ENCODE results near the gene KCTD2. TPM values are rescaled to one million over a fixed set of nuclear protein-coding genes. Genes with fewer than 3 reads are reported as not detected.

The KCTD2 gene
- total RNA-seq, 1 donor from 2014 or later = 19.8 TPM

- no peak for DNase-seq
Measured at GRCh38 chr17:75099881-75100595, 53.0 kb downstream of the KCTD2 start.

DNA sequence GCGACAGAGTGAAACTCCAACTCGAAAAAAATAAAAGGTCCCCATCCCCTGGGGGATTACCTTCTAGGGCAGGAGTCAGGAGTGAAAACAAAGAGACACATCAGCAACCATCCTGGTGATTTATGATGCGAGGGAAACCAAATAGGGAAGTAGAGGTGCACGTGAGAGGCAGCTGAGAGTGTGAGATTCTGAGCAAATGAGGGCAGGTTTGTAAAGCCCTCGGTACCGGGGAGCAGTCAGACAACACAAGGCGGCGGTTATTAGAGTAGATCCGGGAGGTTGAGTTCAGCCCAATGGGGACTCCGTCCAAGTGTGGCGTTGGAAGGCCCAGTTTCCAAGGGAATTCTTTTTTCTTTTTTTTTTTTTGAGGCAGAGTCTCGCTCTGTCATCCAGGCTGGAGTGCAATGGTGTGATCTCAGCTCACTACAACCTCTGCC lies 55.4 kb downstream of the KCTD2 start:
- no peak for DNase-seq

GRCh38 chr17:75103601-75104554 lies 56.9 kb downstream of the KCTD2 start:
- DNase-seq = no peak

DNA sequence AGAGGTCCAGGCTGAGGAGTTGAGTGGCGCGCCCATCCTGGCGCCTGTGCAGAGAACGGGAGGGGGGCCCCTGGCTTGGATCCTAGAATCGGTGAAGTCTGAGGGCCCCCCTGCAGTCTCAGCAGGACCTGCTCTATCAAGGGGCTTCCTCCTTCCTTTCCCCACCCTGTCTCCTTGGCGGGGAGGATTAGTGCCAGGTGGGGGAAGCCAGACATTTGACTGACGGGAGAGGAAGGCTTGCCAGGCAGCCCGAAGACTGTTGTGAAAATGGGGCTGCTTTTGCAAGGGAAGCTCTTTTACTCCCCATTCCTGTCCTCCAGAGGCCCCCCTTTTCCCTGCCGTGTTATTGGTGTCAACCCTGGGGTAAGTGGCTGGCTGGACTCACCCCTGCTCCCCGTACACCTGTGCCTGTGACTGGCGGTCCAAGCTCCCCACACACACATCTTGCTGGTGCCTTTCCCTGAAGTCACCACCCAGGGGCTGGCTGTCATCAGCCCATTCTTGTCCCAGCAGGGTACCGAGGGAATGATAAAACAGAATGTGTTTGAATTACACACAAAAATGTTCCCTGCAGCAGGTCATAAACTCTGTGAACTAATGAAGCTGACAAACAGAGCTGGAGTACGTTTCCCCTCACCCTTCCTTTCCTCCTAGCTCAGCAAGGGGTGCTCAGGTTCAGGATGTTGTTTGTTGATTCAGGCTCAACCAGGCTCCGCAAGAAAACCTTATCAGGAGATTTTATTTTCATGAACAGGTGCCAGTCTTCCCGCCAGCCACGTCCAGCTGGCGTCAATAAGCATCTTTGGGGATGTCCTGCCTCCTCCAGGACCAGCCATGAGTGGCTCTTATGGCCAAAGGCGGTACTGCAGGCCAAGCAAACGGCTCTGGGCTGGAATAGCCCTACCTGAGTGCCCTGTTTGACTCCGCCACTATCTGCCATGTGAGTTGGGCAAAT lies 58.4 kb downstream of the KCTD2 start:
- DNase-seq = peak; percentile 46

- no peak for DNase-seq
Measured at GRCh38 chr17:75108193-75108592, 61.2 kb downstream of the KCTD2 start.

GRCh38 chr17:75109046-75109406 lies 62.0 kb downstream of the KCTD2 start:
- no peak for DNase-seq

- DNase-seq = peak; percentile 91
Measured at GRCh38 chr17:75109407-75110233, 62.6 kb downstream of the KCTD2 start, which contains the start of gene ARMC7. ARMC7 (plus strand) TSS chr17:75109969; CDS start chr17:75110289, 320 bp downstream.

DNA sequence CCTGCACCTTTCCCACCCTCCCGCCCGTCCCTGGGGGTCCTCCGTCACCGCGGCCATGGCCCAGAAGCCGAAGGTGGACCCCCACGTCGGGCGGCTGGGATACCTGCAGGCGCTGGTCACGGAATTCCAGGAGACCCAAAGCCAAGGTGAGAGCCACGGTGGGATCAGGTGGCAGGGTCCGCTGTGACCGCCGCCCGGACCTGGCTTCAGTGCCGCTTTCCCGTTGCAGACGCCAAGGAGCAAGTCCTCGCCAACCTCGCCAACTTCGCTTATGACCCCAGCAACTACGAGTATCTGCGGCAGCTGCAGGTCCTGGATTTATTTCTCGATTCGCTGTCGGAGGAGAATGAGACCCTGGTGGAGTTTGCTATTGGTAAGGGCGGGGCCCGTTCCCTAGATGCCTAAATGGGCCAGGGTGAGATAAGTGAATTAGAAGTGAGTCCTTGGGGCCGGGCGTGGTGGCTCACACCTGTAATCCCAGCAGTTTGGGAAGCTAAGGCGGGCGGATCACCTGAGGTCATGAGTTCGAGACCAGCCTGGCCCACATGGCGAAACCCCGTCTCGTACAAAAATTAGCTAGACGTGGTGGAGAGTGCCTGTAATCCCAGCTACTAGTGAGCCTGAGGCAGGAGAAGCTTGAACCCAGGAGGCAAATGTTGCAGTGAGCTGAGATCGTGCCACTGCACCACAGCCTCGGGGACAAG lies 63.4 kb downstream of the KCTD2 start:
- DNase-seq = no peak

DNA sequence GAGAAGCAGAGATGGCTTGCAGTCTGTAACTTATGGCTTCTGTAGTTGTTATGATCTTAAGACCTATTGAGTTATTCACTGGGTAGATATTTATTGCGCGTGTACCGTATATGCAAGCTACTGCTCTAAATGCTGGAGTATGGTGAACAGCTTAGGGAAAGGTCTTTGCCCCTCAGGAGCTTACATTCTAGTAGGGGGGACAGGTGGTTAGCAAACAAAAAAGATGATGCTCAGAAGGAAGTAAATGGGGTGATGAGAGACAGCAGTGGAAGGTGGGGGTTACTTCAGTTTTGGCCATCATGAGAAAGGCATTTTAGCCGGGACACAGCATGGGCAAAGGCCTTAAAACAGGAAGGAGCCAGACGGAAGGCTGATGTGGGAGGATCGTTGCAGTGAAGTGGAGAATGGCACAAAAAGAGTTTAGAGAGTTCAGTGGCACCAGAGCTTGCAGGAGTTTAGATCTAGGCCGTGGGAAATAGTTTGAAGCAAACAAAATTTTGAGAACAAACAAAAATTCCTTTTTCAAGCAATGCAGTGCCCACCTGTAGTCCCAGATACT lies 64.8 kb downstream of the KCTD2 start:
- no peak for DNase-seq

DNA sequence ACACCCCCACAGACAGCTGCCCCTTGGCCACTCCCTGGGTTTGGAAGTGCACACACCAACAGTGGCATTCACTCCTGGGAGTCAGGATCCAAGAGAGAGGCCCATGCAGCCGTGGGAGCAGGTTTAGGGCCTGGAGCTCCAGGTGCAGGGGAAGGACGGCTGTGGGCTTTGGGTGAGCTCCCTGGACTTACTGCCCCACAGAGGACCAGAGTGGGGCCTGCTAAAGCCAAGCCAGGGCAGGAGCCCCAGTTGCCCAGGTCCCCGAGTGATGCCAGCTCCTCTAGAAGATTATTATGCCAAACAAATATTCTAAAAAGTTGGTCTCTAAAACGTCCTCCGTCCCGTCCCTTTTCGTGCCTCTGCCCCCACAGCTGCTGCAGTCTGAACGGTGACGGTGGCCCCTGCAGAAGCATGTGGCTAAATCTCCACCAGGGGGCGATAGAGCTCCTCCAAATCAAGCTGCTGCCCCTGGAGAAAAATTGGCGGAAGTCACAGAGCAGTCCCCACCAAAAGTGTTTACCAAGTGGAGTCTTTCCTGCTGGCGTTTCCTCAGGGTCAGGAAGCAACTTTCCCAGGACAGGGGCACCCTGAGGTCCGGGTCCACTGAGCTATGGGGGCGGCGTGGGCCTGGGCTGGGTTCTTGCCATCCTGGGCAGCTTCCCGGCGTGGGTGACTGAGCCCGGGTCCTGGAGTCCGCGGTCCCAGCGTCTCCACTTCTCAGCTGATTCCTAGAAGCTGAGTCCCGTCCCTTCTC lies 67.0 kb downstream of the KCTD2 start:
- peak; percentile 97 for DNase-seq

GRCh38 chr17:75114552-75115314 lies 67.7 kb downstream of the KCTD2 start:
- DNase-seq = no peak

Small RNA genes within 50 kb of the gene (small RNA-seq; reads per million reads assigned to genes)
- gene AC111186.1 (ENCODE audit: low replicate concordance) (not detected), gene RF00019 (ENCODE audit: low replicate concordance) (not detected), gene RN7SL573P (ENCODE audit: low replicate concordance) (not detected), gene RNU6-362P (ENCODE audit: low replicate concordance) (not detected)

Other genes starting within 250 kb of the KCTD2 start
- gene GRIN2C, start 187.3 kb upstream of the KCTD2 start, total RNA-seq = 1.6 TPM
- gene FDXR, start 174.2 kb upstream of the KCTD2 start, total RNA-seq = 4.3 TPM
- gene FADS6, start 153.6 kb upstream of the KCTD2 start, total RNA-seq = 0.51 TPM
- 2.9 TPM for gene USH1G, start 124.0 kb upstream of the KCTD2 start, total RNA-seq
- gene OTOP2, start 123.0 kb upstream of the KCTD2 start, total RNA-seq = not detected
- 1.4 TPM for gene OTOP3, start 111.3 kb upstream of the KCTD2 start, total RNA-seq
- gene HID1, start 74.5 kb upstream of the KCTD2 start, total RNA-seq = 12.3 TPM
- gene CDR2L, start 59.6 kb upstream of the KCTD2 start, total RNA-seq = 11.4 TPM
- gene MRPL58, start 34.6 kb upstream of the KCTD2 start, total RNA-seq = 31.5 TPM
- 299 TPM for gene ATP5PD, start 256 bp upstream of the KCTD2 start, total RNA-seq
- gene SLC16A5, start 40.7 kb downstream of the KCTD2 start, total RNA-seq = 11.5 TPM
- gene ARMC7, start 62.7 kb downstream of the KCTD2 start, total RNA-seq = 3.5 TPM
- gene NT5C, start 84.5 kb downstream of the KCTD2 start, total RNA-seq = 50.8 TPM
- 97.4 TPM for gene JPT1, start 107.3 kb downstream of the KCTD2 start, total RNA-seq
- 64.0 TPM for gene SUMO2, start 135.7 kb downstream of the KCTD2 start, total RNA-seq
- 35.1 TPM for gene NUP85, start 158.5 kb downstream of the KCTD2 start, total RNA-seq
- gene GGA3, start 214.4 kb downstream of the KCTD2 start, total RNA-seq = 21.0 TPM
- 44.7 TPM for gene MRPS7, start 214.7 kb downstream of the KCTD2 start, total RNA-seq
- gene MIF4GD, start 224.0 kb downstream of the KCTD2 start, total RNA-seq = 9.1 TPM
- 4.9 TPM for gene SLC25A19, start 242.2 kb downstream of the KCTD2 start, total RNA-seq